ENCODE data around the gene C1QTNF2.

The C1QTNF2 gene

GRCh38 chr5:160375166-160375565 lies 4.7 kb upstream of the C1QTNF2 start:
- no peak for DNase-seq (ENCODE audit: low read depth in 3 of 3, low spot score in 1 of 3)

- DNase-seq (ENCODE audit: low read depth in 3 of 3, low spot score in 1 of 3) = no peak
Observed at GRCh38 chr5:160371294-160371693, 868 bp upstream of the C1QTNF2 start.

GRCh38 chr5:160370713-160371034 lies 248 bp upstream of the C1QTNF2 start:
- DNase-seq (ENCODE audit: low read depth in 3 of 3, low spot score in 1 of 3) = no peak

GRCh38 chr5:160367885-160368284 lies 2.5 kb downstream of the C1QTNF2 start:
- DNase-seq (ENCODE audit: low read depth in 3 of 3, low spot score in 1 of 3) = no peak

- no peak for DNase-seq (ENCODE audit: low read depth in 3 of 3, low spot score in 1 of 3)
Observed at GRCh38 chr5:160367261-160367660, 3.2 kb downstream of the C1QTNF2 start.

GRCh38 chr5:160366230-160366629 lies 4.2 kb downstream of the C1QTNF2 start:
- DNase-seq (ENCODE audit: low read depth in 3 of 3, low spot score in 1 of 3) = no peak

GRCh38 chr5:160363660-160364395 lies 6.6 kb downstream of the C1QTNF2 start:
- DNase-seq (ENCODE audit: low read depth in 3 of 3, low spot score in 1 of 3) = no peak

- no peak for DNase-seq (ENCODE audit: low read depth in 3 of 3, low spot score in 1 of 3)
Observed at GRCh38 chr5:160363211-160363610, 7.2 kb downstream of the C1QTNF2 start.

- no peak for DNase-seq (ENCODE audit: low read depth in 3 of 3, low spot score in 1 of 3)
Observed at GRCh38 chr5:160361624-160362228, 8.7 kb downstream of the C1QTNF2 start.

- no peak for DNase-seq (ENCODE audit: low read depth in 3 of 3, low spot score in 1 of 3)
Observed at GRCh38 chr5:160360310-160360709, 10.1 kb downstream of the C1QTNF2 start.

GRCh38 chr5:160359816-160360215 lies 10.6 kb downstream of the C1QTNF2 start:
- no peak for DNase-seq (ENCODE audit: low read depth in 3 of 3, low spot score in 1 of 3)

GRCh38 chr5:160359242-160359641 lies 11.2 kb downstream of the C1QTNF2 start:
- DNase-seq (ENCODE audit: low read depth in 3 of 3, low spot score in 1 of 3) = no peak

GRCh38 chr5:160357861-160358411 lies 12.5 kb downstream of the C1QTNF2 start:
- no peak for DNase-seq (ENCODE audit: low read depth in 3 of 3, low spot score in 1 of 3)

GRCh38 chr5:160357394-160357793 lies 13.0 kb downstream of the C1QTNF2 start:
- DNase-seq (ENCODE audit: low read depth in 3 of 3, low spot score in 1 of 3) = no peak

GRCh38 chr5:160356550-160357347 lies 13.7 kb downstream of the C1QTNF2 start:
- DNase-seq (ENCODE audit: low read depth in 3 of 3, low spot score in 1 of 3) = no peak

GRCh38 chr5:160354666-160355065 lies 15.8 kb downstream of the C1QTNF2 start:
- no peak for DNase-seq (ENCODE audit: low read depth in 3 of 3, low spot score in 1 of 3)

- DNase-seq (ENCODE audit: low read depth in 3 of 3, low spot score in 1 of 3) = no peak
Observed at GRCh38 chr5:160353379-160353778, 17.0 kb downstream of the C1QTNF2 start.

- no peak for DNase-seq (ENCODE audit: low read depth in 3 of 3, low spot score in 1 of 3)
Observed at GRCh38 chr5:160352308-160352707, 18.1 kb downstream of the C1QTNF2 start.

- DNase-seq (ENCODE audit: low read depth in 3 of 3, low spot score in 1 of 3) = no peak
Observed at GRCh38 chr5:160349935-160350303, 20.5 kb downstream of the C1QTNF2 start.

GRCh38 chr5:160349249-160349934 lies 21.0 kb downstream of the C1QTNF2 start:
- DNase-seq (ENCODE audit: low read depth in 3 of 3, low spot score in 1 of 3) = no peak

- no peak for DNase-seq (ENCODE audit: low read depth in 3 of 3, low spot score in 1 of 3)
Observed at GRCh38 chr5:160348080-160348479, 22.3 kb downstream of the C1QTNF2 start.

Measured in stimulated activated CD4-positive, alpha-beta T cell treated with anti-CD3 and anti-CD28 coated beads, TNF-alpha, amount 100 ng/mL, for 1 hour (primary cell).